Myocyte (in vitro differentiated cells): ENCODE data around the gene CDK13. TPM values are rescaled to one million over a fixed set of nuclear protein-coding genes. Genes with fewer than 3 reads are reported as not detected.
"Not testable (repeated sequence)": the region's sequence is repeated elsewhere in the genome, so short reads cannot be mapped to it uniquely, and the experiment has no call there.

Experiments used
- DNase-seq: peaks from one replicate; pipeline ENCODE4 v3.0.0-alpha.2; 2012; ENCODE audit warnings: low read depth
- total RNA-seq: library from RNA; depleted of rRNA; stranded (reverse); fragments of >200 nt; gene quantifications from 2 replicates; pipeline ENCODE4 v1.2.3, GENCODE V29; 2014

CDK13 gene
- total RNA-seq, 1 donor from 2014 or later, result 52.9 TPM

GRCh38 chr7:40147371-40148246 lies 197.6 kb downstream of the CDK13 start:
- DNase-seq, result no peak

- not testable (repeated sequence) for DNase-seq
Observed at GRCh38 chr7:40148247-40148580, 198.2 kb downstream of the CDK13 start.

GRCh38 chr7:40148671-40149070 lies 198.6 kb downstream of the CDK13 start:
- DNase-seq, result no peak

Other genes with a start within 250 kb of the CDK13 start
- gene MPLKIP, start 184.4 kb downstream of the CDK13 start, total RNA-seq, result 28.7 and 52.7 TPM in 2 replicates
- 8.5 and 8.8 TPM in 2 replicates for gene SUGCT, start 184.7 kb downstream of the CDK13 start, total RNA-seq